Measurements from ENCODE around the gene NYAP1. TPM values are rescaled to one million over a fixed set of nuclear protein-coding genes. Genes with fewer than 3 reads are reported as not detected.

The NYAP1 gene
- total RNA-seq, 1 donor from 2014 or later = 0.38 TPM

- peaks cover 37% of the 10 kb centered on the region for H3K36me3 ChIP-seq
- no peak overlapping the region for H3K4me3 ChIP-seq
- DNase-seq = no peak
- peaks cover 95% of the 10 kb centered on the region for H3K4me1 ChIP-seq
- H3K9me3 ChIP-seq (replicated peaks) = no peaks in the 10 kb centered on the region
- H3K27ac ChIP-seq (replicated peaks) = peak overlapping the region; percentile 97
- intact Hi-C loops (cut with micrococcal nuclease) = loop anchor here (10.0 kb wide), 1 partner anchor 74 kb away; no protein-coding TSS in a partner anchor
- no peak for TF ChIP-seq CTCF (IDR thresholded peaks at IDR 0.05; ENCODE audit: borderline replicate concordance)
- no peaks in the 10 kb centered on the region for H3K27me3 ChIP-seq (ENCODE audit: low read depth)
Observed at GRCh38 chr7:100471021-100471420, 12.7 kb upstream of the NYAP1 start.

- DNase-seq = no peak
- Histone ChIP-seq H3K4me3 (peak overlapping the region; percentile 42), H3K36me3 (peaks cover 37% of the 10 kb centered on the region), H3K9me3 (replicated peaks) (no peaks in the 10 kb centered on the region), H3K27ac (replicated peaks) (peak overlapping the region; percentile 97), H3K4me1 (peaks cover 95% of the 10 kb centered on the region), H3K27me3 (ENCODE audit: low read depth) (no peaks in the 10 kb centered on the region)
- intact Hi-C loops (cut with micrococcal nuclease) = loop anchor here (10.0 kb wide), 1 partner anchor 73 kb away; no protein-coding TSS in a partner anchor
- no peak for TF ChIP-seq CTCF (IDR thresholded peaks at IDR 0.05; ENCODE audit: borderline replicate concordance)
Observed at GRCh38 chr7:100472121-100472851, 11.4 kb upstream of the NYAP1 start.

GRCh38 chr7:100472854-100473499 lies 10.8 kb upstream of the NYAP1 start:
- Histone ChIP-seq H3K4me3 (peak overlapping the region; percentile 42), H3K27me3 (ENCODE audit: low read depth) (no peaks in the 10 kb centered on the region), H3K4me1 (peaks cover 95% of the 10 kb centered on the region), H3K36me3 (peaks cover 37% of the 10 kb centered on the region), H3K27ac (replicated peaks) (peak overlapping the region; percentile 97), H3K9me3 (replicated peaks) (no peaks in the 10 kb centered on the region)
- DNase-seq = peak; percentile 45
- TF ChIP-seq CTCF (IDR thresholded peaks at IDR 0.05; ENCODE audit: borderline replicate concordance) = no peak
- intact Hi-C loops (cut with micrococcal nuclease) = loop anchor here (10.0 kb wide), 1 partner anchor 72 kb away; no protein-coding TSS in a partner anchor

- Histone ChIP-seq H3K9me3 (replicated peaks) (no peaks in the 10 kb centered on the region), H3K4me3 (peak overlapping the region; percentile 99), H3K4me1 (peaks cover 91% of the 10 kb centered on the region), H3K27ac (replicated peaks) (peak overlapping the region; percentile 97), H3K27me3 (ENCODE audit: low read depth) (no peaks in the 10 kb centered on the region), H3K36me3 (peaks cover 36% of the 10 kb centered on the region)
- intact Hi-C loops (cut with micrococcal nuclease) = loop anchor here (10.0 kb wide), 1 partner anchor 69 kb away; no protein-coding TSS in a partner anchor
- peak; percentile 66 for DNase-seq
- no peak for TF ChIP-seq CTCF (IDR thresholded peaks at IDR 0.05; ENCODE audit: borderline replicate concordance)
Observed at GRCh38 chr7:100475549-100475948, 8.2 kb upstream of the NYAP1 start.

- H3K36me3 ChIP-seq = peaks cover 31% of the 10 kb centered on the region
- DNase-seq = no peak
- intact Hi-C loops (cut with micrococcal nuclease) = loop anchor here (10.0 kb wide), 1 partner anchor 69 kb away; no protein-coding TSS in a partner anchor
Observed at GRCh38 chr7:100476101-100476780, 7.5 kb upstream of the NYAP1 start.

More at GRCh38 chr7:100476101-100476780, 7.5 kb upstream of the NYAP1 start:
- peak overlapping the region; percentile 99 for H3K4me3 ChIP-seq
- H3K27ac ChIP-seq (replicated peaks) = peak overlapping the region; percentile 97
- H3K4me1 ChIP-seq = peaks cover 84% of the 10 kb centered on the region
- no peak for TF ChIP-seq CTCF (IDR thresholded peaks at IDR 0.05; ENCODE audit: borderline replicate concordance)
- H3K9me3 ChIP-seq (replicated peaks) = no peaks in the 10 kb centered on the region
- H3K27me3 ChIP-seq (ENCODE audit: low read depth) = no peaks in the 10 kb centered on the region
